HUES48 (cell line): ENCODE results near the gene TMEM178B.
"Not testable (repeated sequence)": the region's sequence is repeated elsewhere in the genome, so short reads cannot be mapped to it uniquely, and the experiment has no call there.

Experiments
- H3K27ac ChIP-seq: one replicate; pipeline ENCODE4 v1.7.0; 2013; ENCODE audit warnings: low read depth, low read length, inconsistent platforms
- H3K27me3 ChIP-seq: 2 replicates; pipeline ENCODE4 v1.6.1; 2013; ENCODE audit warnings: mild to moderate bottlenecking, low read length; ENCODE audit not compliant: control insufficient read depth, insufficient read depth
- H3K36me3 ChIP-seq: 2 replicates; pipeline ENCODE4 v1.6.1; 2013; ENCODE audit warnings: low read length; ENCODE audit not compliant: control insufficient read depth, insufficient read depth
- H3K4me1 ChIP-seq: 2 replicates; pipeline ENCODE4 v1.6.1; 2013; ENCODE audit warnings: mild to moderate bottlenecking, low read length; ENCODE audit not compliant: control insufficient read depth, insufficient read depth
- H3K4me3 ChIP-seq: 2 replicates; pipeline ENCODE4 v1.5.1; 2013; ENCODE audit warnings: mild to moderate bottlenecking, low read depth, low read length
- H3K9ac ChIP-seq: 2 replicates; pipeline ENCODE4 v1.6.1; 2013; ENCODE audit warnings: mild to moderate bottlenecking, low read depth, low read length, moderate library complexity
- H3K9me3 ChIP-seq: 2 replicates; pipeline ENCODE4 v1.6.1; 2013; ENCODE audit warnings: low read length; ENCODE audit not compliant: control insufficient read depth, insufficient read depth

Gene TMEM178B

GRCh38 chr7:141185369-141185967 lies 111.6 kb downstream of the TMEM178B start:
- H3K27ac ChIP-seq: no peak overlapping the region
- H3K9ac ChIP-seq: no peak overlapping the region
- no peak overlapping the region for H3K4me3 ChIP-seq
- H3K27me3 ChIP-seq: no peaks in the 10 kb centered on the region
- no peaks in the 10 kb centered on the region for H3K36me3 ChIP-seq
- no peaks in the 10 kb centered on the region for H3K9me3 ChIP-seq
- no peaks in the 10 kb centered on the region for H3K4me1 ChIP-seq

- H3K27me3 ChIP-seq: no peaks in the 10 kb centered on the region
- no peak overlapping the region for H3K27ac ChIP-seq
- H3K36me3 ChIP-seq: no peaks in the 10 kb centered on the region
- no peak overlapping the region for H3K9ac ChIP-seq
- no peak overlapping the region for H3K4me3 ChIP-seq
- no peaks in the 10 kb centered on the region for H3K4me1 ChIP-seq
- no peaks in the 10 kb centered on the region for H3K9me3 ChIP-seq
Measured at GRCh38 chr7:141189231-141189630, 115.4 kb downstream of the TMEM178B start.

- no peak overlapping the region for H3K9ac ChIP-seq
- no peaks in the 10 kb centered on the region for H3K36me3 ChIP-seq
- H3K9me3 ChIP-seq: no peaks in the 10 kb centered on the region
- H3K27ac ChIP-seq: no peak overlapping the region
- no peak overlapping the region for H3K4me3 ChIP-seq
- no peaks in the 10 kb centered on the region for H3K4me1 ChIP-seq
- H3K27me3 ChIP-seq: no peaks in the 10 kb centered on the region
Measured at GRCh38 chr7:141190495-141190894, 116.6 kb downstream of the TMEM178B start.

GRCh38 chr7:141191277-141191676 lies 117.4 kb downstream of the TMEM178B start:
- no peaks in the 10 kb centered on the region for H3K36me3 ChIP-seq
- no peaks in the 10 kb centered on the region for H3K9me3 ChIP-seq
- H3K27ac ChIP-seq: no peak overlapping the region
- no peaks in the 10 kb centered on the region for H3K4me1 ChIP-seq
- H3K9ac ChIP-seq: no peak overlapping the region
- no peaks in the 10 kb centered on the region for H3K27me3 ChIP-seq
- no peak overlapping the region for H3K4me3 ChIP-seq

GRCh38 chr7:141193066-141193465 lies 119.2 kb downstream of the TMEM178B start:
- Histone ChIP-seq H3K4me3 (no peak overlapping the region), H3K27me3 (no peaks in the 10 kb centered on the region), H3K36me3 (no peaks in the 10 kb centered on the region), H3K4me1 (no peaks in the 10 kb centered on the region; the same call in 1 of the 2 replicates), H3K27ac (no peak overlapping the region), H3K9me3 (no peaks in the 10 kb centered on the region), H3K9ac (no peak overlapping the region)

GRCh38 chr7:141195722-141196121 lies 121.9 kb downstream of the TMEM178B start:
- not testable (repeated sequence) for H3K4me1 ChIP-seq, H3K9me3 ChIP-seq, H3K27me3 ChIP-seq, H3K36me3 ChIP-seq, H3K9ac ChIP-seq, H3K27ac ChIP-seq, H3K4me3 ChIP-seq

GRCh38 chr7:141198194-141198958 lies 124.5 kb downstream of the TMEM178B start:
- Histone ChIP-seq H3K27ac (no peak overlapping the region), H3K4me1 (peaks cover 9% of the 10 kb centered on the region), H3K27me3 (no peaks in the 10 kb centered on the region), H3K36me3 (no peaks in the 10 kb centered on the region), H3K9ac (no peak overlapping the region), H3K9me3 (no peaks in the 10 kb centered on the region), H3K4me3 (no peak overlapping the region)

GRCh38 chr7:141200191-141201108 lies 126.6 kb downstream of the TMEM178B start:
- H3K4me3 ChIP-seq: no peak overlapping the region
- H3K27ac ChIP-seq: no peak overlapping the region
- peaks cover 9% of the 10 kb centered on the region for H3K4me1 ChIP-seq
- H3K36me3 ChIP-seq: no peaks in the 10 kb centered on the region
- H3K9me3 ChIP-seq: no peaks in the 10 kb centered on the region
- no peaks in the 10 kb centered on the region for H3K27me3 ChIP-seq
- H3K9ac ChIP-seq: no peak overlapping the region

GRCh38 chr7:141201145-141201885 lies 127.5 kb downstream of the TMEM178B start:
- Histone ChIP-seq H3K27me3 (no peaks in the 10 kb centered on the region), H3K9ac (no peak overlapping the region), H3K36me3 (no peaks in the 10 kb centered on the region), H3K4me3 (no peak overlapping the region), H3K9me3 (no peaks in the 10 kb centered on the region), H3K27ac (no peak overlapping the region), H3K4me1 (peaks cover 9% of the 10 kb centered on the region)

GRCh38 chr7:141202535-141202934 lies 128.7 kb downstream of the TMEM178B start:
- H3K27me3 ChIP-seq: no peaks in the 10 kb centered on the region
- peaks cover 9% of the 10 kb centered on the region for H3K4me1 ChIP-seq
- H3K4me3 ChIP-seq: no peak overlapping the region
- H3K9me3 ChIP-seq: no peaks in the 10 kb centered on the region
- H3K27ac ChIP-seq: no peak overlapping the region
- H3K36me3 ChIP-seq: no peaks in the 10 kb centered on the region
- no peak overlapping the region for H3K9ac ChIP-seq
